ENCODE data around the gene ZBTB20.

DNA sequence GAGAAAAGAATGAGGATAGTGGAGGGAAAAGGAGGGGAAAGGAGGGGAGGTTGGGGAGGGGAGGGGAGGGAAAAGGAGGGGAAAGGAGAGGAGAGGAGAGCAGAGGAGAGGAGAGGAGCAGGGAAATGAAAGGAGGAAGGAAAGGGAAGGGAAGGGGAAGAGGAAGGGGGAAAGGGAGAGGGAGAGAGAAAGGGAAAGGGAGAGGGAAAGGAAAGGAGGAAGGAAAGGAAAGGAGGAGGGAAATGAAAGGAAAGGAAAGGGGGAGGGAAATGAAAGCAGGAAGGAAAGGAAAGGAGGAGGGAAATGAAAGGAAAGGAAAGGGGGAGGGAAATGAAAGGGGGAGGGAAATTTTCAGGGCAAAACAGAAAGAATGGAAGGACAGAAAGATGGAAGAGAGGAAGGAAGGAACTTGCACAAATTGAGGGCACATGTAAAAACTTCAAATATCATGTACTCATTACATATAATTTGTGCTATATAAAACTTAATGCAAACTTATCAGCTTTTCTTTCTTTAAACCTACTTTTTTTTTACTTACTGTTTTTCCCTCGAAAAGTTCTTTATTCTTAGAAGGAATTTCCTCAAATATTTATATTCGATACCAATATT lies 148.0 kb downstream of the ZBTB20 start:
- TF ChIP-seq, protein P1, sequence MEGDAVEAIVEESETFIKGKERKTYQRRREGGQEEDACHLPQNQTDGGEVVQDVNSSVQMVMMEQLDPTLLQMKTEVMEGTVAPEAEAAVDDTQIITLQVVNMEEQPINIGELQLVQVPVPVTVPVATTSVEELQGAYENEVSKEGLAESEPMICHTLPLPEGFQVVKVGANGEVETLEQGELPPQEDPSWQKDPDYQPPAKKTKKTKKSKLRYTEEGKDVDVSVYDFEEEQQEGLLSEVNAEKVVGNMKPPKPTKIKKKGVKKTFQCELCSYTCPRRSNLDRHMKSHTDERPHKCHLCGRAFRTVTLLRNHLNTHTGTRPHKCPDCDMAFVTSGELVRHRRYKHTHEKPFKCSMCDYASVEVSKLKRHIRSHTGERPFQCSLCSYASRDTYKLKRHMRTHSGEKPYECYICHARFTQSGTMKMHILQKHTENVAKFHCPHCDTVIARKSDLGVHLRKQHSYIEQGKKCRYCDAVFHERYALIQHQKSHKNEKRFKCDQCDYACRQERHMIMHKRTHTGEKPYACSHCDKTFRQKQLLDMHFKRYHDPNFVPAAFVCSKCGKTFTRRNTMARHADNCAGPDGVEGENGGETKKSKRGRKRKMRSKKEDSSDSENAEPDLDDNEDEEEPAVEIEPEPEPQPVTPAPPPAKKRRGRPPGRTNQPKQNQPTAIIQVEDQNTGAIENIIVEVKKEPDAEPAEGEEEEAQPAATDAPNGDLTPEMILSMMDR (conservative IDR thresholded peaks at IDR 0.05 in 1 of 2, IDR thresholded peaks at IDR 0.05 in 1 of 2; ENCODE audit: low read depth in 1 of 2, low read length in 2 of 2), result no peak
- TF ChIP-seq EZH2 (IDR thresholded peaks at IDR 0.05; ENCODE audit: low read length, missing control alignments), result no peak
